Right forelimb (tissue), 1 donor: Measurements from ENCODE around the gene RNF125.
"Not testable (repeated sequence)": the region's sequence is repeated elsewhere in the genome, so short reads cannot be mapped to it uniquely, and the experiment has no call there.

ENCODE experiments used
- DNase-seq: peaks from one replicate; pipeline ENCODE4 v3.0.0-alpha.2; 2018

RNF125 gene

DNA sequence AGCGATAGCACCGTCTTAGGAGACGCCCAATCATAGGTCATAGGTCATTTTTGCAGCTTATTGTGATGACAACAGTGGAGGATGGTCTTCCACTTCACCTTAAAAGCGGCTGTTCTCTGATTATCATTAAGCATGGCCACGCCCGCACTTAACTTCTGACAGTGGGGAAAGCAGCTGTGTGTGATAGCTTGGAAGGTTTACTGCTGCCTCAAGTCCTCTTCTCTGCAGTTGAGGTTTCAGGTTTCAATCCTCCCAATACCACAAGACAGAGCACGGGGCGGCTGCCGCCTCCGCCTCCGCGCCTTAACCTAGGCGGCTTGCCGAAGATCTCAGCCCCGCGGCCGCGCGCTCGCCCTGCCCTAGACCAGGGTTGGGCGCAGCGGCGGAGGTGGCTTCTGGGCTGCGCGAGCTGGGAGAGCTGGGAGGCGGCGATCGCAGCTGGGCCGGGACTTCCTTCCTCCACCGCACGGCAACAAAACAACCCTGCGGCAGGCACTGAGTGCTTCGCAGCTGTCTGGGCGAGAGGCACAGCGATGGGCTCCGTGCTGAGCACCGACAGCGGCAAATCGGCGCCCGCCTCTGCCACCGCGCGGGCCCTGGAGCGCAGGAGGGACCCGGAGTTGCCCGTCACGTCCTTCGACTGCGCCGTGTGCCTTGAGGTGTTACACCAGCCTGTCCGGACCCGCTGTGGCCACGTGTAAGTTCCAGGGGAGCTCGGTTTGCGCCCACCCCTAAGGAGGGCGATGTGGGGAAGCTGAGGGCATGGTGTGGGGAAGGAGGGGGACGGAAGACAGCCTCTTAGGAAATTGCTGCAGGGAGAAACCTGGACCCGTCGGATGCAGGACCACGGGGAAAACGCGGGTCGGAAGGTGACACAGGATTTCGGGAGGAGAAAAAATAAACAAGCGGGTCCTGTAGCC lies at the start of gene RNF125:
TSS of gene RNF125 (plus strand) at position 495 of the 920 bp plus-strand sequence. CDS start at position 534, 39 bp downstream.
- DNase-seq = peak; percentile 87

DNA sequence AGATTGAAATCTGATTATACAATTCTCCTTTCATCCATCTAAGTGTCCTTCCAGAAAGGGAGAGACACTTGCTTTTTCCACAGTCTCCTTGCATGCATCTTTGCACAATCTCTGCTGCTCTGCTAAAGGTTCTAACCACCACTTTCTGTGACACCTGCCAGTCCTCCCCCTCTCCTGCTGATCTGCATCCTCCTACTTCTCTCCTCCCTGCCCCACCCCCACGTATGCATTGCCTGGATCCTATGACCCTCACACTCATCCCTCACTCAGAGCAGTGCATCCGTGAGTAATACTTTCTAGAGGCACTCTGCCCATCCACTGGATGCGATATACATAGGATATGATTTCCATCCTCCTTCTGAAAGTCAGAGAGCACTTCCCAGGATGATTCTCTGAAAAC lies 48.0 kb upstream of the RNF125 start:
- DNase-seq = no peak

DNA sequence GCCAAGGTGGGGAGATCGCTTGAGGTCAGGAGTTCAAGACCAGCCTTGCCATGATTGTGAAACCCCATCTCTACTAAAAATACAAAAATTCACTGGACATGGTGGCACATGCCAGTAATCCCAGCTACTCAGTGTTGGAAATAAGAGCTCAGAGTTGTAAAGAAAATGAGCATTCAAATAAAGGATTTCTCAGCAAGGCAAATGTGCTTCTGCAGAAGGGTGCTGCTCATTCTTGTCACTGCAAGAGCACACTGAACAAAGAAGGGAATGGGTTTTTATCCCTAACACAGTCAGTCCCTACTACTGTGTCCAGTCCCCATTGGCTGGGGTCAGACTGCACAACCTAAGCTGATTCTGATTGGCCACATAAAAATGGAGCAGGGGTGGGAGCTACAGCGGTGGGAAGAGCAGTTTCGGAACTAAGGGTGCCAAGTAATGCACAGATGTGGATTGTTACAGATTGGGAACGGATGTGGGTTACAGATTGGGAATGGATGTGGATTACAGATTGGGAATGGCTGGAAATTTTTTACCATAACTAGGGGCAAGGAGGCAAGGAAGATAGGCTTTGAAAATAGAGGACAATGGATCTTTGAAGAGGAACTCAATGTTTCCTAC lies 44.6 kb upstream of the RNF125 start:
- DNase-seq = no peak

DNA sequence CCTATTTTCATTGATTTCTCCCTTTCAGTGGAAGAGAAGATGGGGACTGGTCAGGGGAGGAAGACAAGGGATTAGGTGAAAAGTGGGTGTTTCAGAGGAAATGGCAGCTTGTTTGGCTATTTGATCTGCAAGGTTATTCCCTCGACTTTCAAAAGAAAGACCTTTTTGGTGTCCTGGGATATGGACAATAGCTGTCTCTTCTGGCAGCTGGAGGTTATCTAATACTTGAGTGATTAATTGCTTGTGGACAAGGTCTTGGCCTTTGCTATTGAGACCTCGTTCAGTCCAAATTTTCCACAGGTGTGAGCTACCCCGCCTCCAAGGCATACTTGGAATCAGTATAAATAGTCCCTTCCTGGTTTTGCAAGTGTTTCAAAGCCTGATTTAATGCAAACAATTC lies 42.4 kb upstream of the RNF125 start:
- DNase-seq = no peak

DNA sequence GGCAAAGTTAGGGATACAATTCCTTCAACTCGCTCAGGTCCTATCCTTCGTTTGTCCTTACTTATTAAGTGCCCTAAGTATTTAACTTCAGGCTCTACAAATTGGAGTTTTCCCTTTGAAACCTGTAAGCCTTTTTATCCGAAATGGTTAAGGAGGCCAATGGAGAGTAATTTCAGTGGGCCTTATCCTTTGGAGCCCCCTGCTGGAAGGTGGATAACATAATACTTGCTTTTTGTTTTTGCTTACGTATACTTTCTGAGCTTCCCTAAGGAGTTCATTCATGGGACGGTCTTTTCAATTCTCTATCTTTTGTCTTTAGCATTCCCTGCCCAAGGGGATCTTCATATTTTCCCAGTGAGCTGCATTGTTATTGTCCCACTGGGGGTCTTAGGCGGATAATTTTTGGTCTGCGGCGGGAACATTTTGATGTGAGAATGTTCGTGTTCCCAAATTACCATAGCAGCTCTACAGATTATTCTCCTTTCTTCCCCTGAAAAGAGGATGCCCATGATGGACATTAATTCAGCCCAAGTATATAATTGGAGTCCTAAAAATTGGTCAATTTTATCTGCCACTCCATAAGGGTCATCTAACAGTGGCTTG lies 41.3 kb upstream of the RNF125 start:
- DNase-seq = no peak

DNA sequence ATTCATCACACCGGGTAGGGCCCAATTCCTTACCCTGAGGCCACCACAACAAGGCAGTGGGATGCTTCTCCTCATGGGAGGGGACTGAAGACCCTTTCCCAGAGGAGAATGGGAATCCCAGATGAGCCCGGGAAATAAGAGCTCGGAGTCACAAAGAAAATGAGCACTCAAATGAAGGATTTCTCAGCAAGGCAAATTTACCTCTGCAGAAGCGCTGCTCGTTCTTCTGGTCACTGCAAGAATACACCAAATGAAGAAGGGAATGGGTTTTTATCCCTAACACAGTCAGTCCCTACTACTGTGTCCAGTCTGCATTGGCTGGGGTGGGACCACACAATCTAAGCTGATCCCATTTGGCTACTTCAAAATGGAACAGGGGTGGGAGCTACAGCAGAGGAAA lies 40.0 kb upstream of the RNF125 start:
- DNase-seq = no peak

DNA sequence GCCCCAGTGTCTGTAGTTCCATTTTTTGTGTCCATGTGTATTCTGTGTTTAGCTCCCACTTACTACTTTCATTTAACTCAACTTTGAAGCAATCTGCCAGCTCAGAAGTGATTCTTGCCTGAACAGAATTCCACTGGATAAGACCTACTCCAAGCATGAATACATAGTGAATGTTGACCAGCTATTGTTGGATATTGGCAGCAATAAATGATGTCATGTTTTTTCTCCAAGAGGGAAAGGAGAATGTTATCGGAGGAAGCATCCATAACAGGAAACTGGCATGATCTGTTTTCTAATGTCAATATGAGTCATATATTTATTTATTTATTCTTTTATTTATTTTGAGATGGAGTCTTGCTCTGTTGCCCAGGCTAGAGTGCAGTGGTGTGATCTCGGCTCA lies 38.9 kb upstream of the RNF125 start:
- DNase-seq = no peak

DNA sequence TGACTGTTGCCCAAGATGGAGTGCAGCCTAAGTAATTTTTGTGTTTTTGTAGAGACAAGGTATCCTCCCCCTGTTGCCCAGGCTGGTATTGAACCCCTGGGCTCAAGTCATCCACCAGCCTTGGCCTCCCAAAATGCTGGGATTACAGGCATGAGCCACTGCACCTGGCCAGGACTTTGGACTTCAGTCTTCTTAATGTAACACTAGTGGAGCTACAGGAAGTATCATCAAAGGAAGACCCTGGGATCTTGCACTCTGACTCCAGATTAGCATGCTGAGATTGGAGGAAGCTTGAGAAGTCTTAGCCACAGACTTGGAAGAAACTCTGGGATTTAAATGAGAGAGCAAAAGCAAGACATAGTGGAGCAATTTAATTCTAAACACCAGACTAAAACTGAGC lies 37.8 kb upstream of the RNF125 start:
- DNase-seq = no peak

DNA sequence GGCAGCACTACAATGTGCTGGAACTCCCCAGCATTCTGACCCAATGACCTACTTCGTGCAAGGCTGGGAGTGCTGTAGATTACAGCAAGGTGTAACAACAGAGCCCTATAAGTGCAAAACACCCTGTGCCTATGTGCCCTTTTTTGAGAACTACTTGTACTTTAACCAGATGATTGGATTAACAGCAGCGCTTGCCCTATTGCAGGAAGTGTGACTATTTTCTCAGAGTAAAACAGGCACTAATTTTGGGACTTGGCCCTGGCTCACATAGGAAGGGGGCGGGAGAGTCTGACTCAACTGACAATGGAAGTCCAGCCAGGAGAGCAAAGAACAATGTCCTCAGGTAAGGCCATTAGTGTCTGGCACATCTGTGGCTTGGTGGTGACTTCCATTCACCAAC lies 35.6 kb upstream of the RNF125 start:
- no peak for DNase-seq

DNA sequence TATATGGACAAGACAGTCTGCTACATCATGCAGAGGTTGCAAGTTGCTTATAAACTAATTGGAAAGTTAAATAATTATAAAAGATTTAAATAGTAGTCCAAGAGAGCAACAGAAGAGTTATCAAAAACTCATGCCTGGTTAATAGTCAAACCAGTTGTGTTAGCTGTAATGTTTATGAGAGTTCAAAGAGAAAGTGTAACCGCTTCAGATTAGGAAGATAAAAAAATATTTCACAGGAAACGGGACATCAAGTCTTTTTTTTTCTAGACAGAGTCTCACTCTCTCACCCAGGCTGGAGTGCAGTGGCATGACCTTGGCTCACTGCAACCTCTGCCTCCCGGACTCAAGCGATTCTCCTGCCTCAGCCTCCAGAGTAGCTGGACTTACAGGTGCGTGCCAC lies 34.6 kb upstream of the RNF125 start:
- DNase-seq = no peak

DNA sequence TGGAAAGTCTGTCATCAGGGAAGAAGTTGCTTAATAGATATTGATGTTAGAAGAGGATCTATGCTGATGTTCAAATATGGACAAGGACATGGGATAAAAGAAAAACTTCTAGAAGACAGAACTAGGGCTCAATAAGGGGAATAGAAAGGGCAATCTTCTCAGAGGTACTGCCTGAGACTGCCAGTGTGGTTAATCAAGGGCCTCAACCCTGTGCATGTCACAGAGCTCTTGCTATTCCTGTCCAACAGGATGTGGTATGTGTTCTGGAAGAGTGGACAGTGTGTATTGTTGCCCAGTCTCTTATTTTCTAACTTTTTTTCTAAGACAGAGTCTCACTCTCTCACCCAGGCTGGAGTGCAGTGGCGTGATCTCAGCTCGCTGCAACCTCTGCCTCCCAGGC lies 27.8 kb upstream of the RNF125 start:
- no peak for DNase-seq

DNA sequence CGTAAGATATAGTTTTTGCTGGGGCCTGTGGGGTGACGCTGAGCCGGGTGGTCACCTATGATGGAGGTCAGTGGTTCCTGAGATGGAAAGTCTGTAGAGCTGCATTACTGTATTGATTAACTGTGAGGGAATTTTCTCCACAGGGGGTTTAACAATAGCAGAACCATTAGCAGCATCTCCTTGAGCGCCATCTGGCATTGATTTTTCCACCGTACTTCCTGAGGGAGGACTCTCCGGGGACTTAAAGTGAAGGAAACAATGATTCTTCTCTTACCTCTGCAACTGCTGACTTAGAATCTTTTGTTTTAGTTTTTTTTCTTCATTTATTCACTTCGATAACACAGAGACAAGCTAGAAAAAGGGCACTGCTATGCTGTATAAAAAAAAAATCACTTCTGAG lies 22.6 kb upstream of the RNF125 start:
- DNase-seq = no peak

DNA sequence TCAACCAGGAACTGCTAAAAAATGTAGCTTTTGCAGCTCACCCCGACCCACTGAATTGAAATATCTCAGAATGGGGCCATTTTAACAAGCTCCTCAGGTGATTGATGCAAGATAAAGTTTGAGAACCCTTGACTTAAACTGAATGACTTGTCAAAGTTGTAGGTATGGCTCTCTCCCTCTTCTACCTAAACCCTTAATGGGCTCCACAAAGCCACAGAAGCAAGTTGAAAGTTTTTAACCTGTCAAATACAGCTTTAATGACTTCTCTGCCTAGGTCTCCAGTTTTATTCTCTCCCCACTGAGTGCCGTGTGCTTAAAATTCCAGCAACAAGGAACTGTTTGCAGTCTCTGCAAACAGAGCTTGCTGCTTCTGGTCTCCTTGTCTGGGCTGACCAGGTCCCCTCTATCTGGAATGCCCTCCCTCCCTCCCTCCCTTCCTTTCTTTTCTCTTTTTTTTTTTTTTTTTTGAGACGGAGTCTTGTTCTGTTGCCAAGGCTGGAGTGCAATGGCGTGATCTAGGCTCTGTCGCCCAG lies 19.7 kb upstream of the RNF125 start:
- DNase-seq = no peak

DNA sequence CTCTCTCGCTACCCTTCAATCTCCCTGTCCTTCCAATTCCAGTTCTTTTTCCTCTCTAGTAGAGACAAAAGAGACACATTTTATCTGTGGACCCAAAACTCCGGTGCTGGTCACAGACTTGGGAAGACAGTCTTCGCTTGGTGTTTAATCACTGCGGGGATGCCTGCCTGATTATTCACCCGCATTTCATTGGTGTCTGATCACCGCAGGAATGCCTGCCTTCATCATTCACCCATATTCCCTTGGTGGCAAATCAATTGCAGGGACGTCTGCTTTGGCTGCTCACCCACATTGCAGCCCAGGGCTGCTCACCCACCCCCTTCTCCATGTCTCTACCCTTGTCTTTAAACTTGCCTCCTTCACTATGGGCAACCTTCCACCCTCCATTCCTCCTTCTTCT lies 17.5 kb upstream of the RNF125 start:
- DNase-seq = not testable (repeated sequence)

DNA sequence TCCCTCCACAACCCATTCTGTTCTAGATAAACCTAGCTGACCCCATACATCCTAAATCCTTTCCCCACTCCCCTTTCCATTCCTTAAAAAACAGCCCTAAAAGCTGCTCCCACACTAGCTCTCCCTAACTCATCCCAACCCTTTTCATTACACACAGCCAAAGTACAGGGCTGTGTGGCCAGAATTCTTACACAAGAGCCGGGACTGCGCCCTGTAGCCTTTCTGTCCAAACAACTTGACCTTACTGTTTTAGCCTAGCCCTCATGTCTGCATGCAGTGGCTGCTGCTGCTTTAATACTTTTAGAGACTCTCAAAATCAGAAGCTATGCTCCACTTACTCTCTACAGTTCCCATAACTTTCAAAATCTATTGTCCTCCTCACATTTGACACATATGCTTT lies 14.8 kb upstream of the RNF125 start:
- DNase-seq = not testable (repeated sequence)

DNA sequence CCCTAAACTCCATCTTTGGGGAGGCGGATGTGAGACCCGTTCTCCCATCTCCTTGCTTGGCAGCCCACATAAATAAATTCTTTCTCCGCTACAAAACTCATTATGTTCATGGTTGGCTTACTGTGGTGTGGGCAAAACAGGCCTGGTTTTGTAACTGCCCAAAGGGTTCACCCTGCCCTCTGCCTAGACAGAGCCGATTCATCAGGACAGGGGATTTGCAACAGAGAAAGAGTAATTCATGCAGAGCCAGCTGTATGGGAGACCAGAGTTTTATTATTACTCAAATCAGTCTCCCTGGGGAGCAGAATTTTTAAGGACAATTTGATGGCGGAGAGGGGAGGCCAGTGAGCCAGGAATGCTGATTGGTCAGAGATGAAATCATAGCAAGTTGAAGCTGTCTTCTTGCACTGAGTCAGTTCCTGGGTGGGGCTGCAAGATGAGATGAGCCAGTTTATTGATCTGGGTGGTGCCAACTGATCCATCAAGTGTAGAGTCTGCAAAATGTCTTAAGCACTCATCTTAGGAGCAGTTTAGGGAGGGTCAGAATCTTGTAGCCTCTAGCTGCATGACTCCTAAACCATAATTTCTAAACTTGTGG lies 8.4 kb upstream of the RNF125 start:
- no peak for DNase-seq

DNA sequence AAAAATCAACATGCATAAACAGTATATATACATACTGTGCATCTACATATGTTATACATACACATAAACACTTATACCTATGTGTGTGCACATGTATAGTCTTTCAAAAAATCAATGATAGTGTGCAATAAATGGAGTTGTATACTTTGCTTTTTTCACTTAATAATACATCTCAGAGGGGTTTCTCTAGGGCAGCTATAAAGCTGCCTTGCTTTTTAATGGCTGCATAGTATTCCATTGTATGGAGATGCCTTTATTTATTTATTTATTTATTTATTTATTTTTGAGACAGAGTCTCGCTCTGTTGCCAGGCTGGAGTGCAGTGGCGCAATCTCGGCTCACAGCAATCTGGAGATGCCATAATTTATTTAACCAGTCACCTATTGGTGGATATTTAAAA lies 7.4 kb upstream of the RNF125 start:
- no peak for DNase-seq

DNA sequence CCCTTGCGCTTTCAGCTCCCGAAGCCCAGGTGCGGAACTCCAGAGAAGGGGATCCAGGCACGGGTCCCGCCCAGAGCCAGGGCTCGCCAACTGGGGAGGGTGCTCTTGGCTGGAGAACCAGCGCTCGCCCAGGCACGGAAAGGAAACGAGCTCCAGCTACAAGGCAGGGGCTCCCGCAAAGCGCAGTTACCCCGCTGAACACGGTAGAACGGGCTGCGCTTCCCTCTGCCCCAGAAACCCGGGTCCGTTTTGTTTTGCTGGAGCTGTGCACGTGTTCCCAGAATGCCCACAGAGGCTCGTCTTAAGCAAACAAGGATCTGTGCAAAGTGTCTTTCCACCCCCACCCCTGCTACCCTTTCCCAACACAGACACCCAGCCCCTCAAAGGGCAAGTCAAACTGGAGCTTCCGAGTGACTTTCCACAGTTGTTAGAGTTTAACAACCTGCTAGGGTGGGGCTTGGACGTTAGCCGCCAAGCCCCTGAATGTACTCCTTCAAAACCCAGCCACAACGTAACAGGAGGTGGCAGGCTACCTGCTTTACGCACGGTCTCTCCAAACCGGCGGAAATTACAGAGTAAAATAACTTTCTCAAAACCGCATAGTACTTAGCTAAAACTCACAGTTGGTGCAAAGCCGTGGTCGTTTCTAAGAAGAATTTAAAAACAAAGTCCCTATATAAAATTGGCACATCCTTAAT lies 775 bp downstream of the RNF125 start:
- DNase-seq = peak; percentile 68

DNA sequence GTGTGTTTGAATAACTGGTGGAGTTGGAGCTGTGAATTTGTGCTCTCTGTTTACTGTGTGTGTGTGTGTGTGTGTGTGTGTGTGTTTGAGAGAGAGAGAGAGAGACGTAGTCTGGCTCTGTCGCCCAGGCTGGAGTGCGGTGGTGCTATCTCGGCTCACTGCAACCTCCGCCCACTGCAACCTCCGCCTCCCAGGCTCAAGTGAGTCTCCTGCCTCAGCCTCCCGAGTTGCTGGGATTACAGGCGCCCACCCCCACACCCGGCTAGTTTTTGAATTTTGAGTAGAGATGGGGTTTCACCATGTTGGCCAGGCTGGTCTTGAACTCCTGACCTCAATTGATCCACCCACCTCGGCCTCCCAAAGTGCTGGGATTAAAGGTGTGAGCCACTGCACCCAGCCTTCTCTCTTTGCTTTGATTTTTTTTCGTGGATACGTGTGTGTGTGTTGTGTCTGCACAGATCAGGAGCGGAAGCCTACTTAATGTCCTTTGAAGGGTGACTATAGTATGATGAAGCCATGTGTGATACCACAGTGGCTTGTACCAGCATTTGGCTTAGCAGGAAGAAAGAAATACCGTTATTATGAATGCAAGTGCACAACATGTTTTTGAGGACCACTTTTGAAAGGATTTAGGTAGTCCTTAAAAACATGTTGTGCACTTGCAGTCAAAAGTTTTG lies 1.5 kb downstream of the RNF125 start:
- not testable (repeated sequence) for DNase-seq

DNA sequence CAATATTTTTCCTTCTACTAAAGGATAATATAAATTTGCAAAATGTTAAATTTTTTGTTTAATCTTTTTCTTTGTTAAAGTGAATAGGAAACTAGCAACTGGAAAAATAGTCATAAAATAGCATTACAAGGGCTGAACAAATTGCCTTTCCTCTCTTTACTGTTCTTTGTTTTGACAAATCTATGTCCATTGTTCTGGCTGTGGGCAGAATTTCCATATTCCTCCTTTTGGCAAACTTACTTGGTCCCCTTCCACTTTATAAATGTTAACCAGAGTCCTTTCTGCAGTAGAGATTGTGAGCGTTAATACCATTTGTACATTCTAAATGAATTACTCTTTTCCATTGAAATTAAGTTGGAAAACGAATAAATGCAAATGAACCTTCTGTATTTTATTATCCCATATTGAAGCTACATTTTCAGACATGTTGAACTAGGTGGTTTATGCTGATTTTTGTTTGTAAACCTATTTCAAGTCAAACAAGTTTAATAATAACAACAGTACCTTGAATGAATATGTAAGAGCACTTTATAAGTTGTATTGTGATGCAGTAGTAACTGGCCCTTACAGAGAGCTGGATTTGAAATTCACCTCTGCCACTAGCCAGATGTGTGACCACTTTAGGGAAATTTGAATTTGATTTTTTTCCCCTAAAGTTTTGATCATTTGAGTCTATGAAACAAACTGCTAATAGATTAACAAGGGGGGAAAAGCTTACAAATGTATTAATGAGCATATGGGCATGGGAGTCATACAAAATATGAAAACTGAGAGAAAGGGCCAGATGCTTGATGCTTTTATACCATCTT lies 3.3 kb downstream of the RNF125 start:
- no peak for DNase-seq

DNA sequence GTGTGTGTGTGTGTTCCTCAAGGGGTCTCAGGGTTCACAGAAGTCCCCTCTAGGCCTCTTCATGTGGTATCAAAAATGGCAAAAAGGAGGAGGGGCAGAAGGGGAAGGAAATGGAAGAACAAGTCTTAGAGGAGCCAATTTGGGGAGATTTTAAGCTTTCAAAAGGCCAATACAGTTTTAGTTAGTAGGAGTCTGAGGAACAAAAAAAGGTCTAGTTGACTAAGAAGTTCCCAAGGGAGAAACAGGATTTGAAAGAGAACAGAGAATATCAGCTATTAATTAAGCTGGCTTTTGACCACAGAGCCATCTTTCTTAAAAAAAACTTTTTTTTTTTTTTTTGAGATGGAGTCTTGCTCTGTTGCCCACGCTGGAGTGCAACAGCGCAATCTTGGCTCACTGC lies 7.1 kb downstream of the RNF125 start:
- no peak for DNase-seq
